LNCaP clone FGC (cell line): ENCODE measurements around the gene DTX1.

Source experiments
- DNase-seq: peaks from one replicate; pipeline ENCODE4 v3.0.0-alpha.2; 2011; ENCODE audit warnings: low read depth
- H3K4me3 ChIP-seq: 2 replicates; pipeline ENCODE4 v1.5.1; 2011; ENCODE audit warnings: mild to moderate bottlenecking, low read depth, low read length, control low read depth
- CTCF ChIP-seq: IDR thresholded peaks from 2 replicates; pipeline ENCODE4 v1.5.1; 2012; ENCODE audit warnings: mild to moderate bottlenecking; ENCODE audit not compliant: control insufficient read depth, insufficient read depth; ENCODE audit errors: extremely low read depth

Gene DTX1

GRCh38 chr12:113066813-113067400, 10.4 kb downstream of the DTX1 start:
- DNase-seq: no peak
- no peak for TF ChIP-seq CTCF
- no peak overlapping the region for H3K4me3 ChIP-seq

- no peak overlapping the region for H3K4me3 ChIP-seq
- no peak for DNase-seq
Measured at GRCh38 chr12:113067987-113068935, 11.7 kb downstream of the DTX1 start.

GRCh38 chr12:113069149-113069548, 12.6 kb downstream of the DTX1 start:
- no peak for TF ChIP-seq CTCF
- no peak overlapping the region for H3K4me3 ChIP-seq
- no peak for DNase-seq

More at GRCh38 chr12:113067987-113068935, 11.7 kb downstream of the DTX1 start:
- TF ChIP-seq CTCF: no peak

GRCh38 chr12:113069751-113070116, 13.2 kb downstream of the DTX1 start:
- TF ChIP-seq CTCF: no peak
- no peak for DNase-seq
- no peak overlapping the region for H3K4me3 ChIP-seq

- H3K4me3 ChIP-seq: no peak overlapping the region
Measured at GRCh38 chr12:113070117-113070906, 13.8 kb downstream of the DTX1 start.

More at GRCh38 chr12:113070117-113070906, 13.8 kb downstream of the DTX1 start:
- no peak for TF ChIP-seq CTCF
- no peak for DNase-seq
